Body of pancreas (tissue), 4 donors: ENCODE data around the gene SLC26A5. TPM values are rescaled to one million over a fixed set of nuclear protein-coding genes. Genes with fewer than 3 reads are reported as not detected.

Experiments
- ATAC-seq: fragments of 150-250 bp; one replicate; pipeline ENCODE4 v1.9.1; 2016
- DNase-seq, 4 donors: peaks; one replicate each; pipeline ENCODE4 v3.0.0-alpha.2; 2019
- H3K27ac ChIP-seq, 4 donors: fragments of 200-600 bp; sonication (generic); 1 replicate in 3 of 4; 2 replicates in 1 of 4; pipeline versions ENCODE4 v1.5.1 to v1.6.1; 2016 to 2019; ENCODE audit warnings: mild to moderate bottlenecking in 1 of 4, mixed read lengths in 1 of 4, moderate library complexity in 1 of 4
- H3K27me3 ChIP-seq, 2 donors: fragments of 200-600 bp; sonication (generic); one replicate each; pipeline ENCODE4 v1.6.0; 2016; ENCODE audit warnings: mild to moderate bottlenecking in 1 of 2
- H3K36me3 ChIP-seq, 2 donors: fragments of 200-600 bp; sonication (generic); replicated peaks in 1 of 2; 2 replicates each; pipeline ENCODE4 v1.5.1; 2016; ENCODE audit warnings: low read depth in 2 of 2; ENCODE audit not compliant: insufficient read depth in 1 of 2
- H3K4me1 ChIP-seq: fragments of 200-600 bp; sonication (generic); one replicate; pipeline ENCODE4 v1.6.0; 2016
- H3K4me3 ChIP-seq, 2 donors: fragments of 200-600 bp; sonication (generic); 1 replicate in 1 of 2; 2 replicates in 1 of 2; pipeline ENCODE4 v1.5.1; 2016 to 2019
- H3K9me3 ChIP-seq, 3 donors: fragments of 200-600 bp; sonication (generic); 1 replicate in 2 of 3; 2 replicates in 1 of 3; pipeline ENCODE4 v1.5.1; 2016
- POLR2A ChIP-seq, 3 donors: fragments of 450-650 bp; IDR thresholded peaks; one replicate each; pipeline ENCODE4 v1.6.1; 2016; ENCODE audit warnings: antibody characterized with exemption in 3 of 3, mild to moderate bottlenecking in 2 of 3
- WGBS, 2 donors: methylation state at CpG; one replicate each; pipeline ENCODE4 v1.1.5; 2017; 5-methylcytosine and 5-hydroxymethylcytosine counted together
- intact Hi-C: fragments of 100-400 bp; cut with DNase I; formaldehyde crosslinking; loops from one replicate; pipeline ENCODE4 v1.15.1; 2023
- total RNA-seq, 2 donors: library from RNA; depleted of rRNA; stranded (reverse); fragments of >200 nt; gene quantifications; one replicate each; pipeline ENCODE4 v1.1.0, GENCODE V29; 2016
- TF ChIP-seq, protein P1 (sequence below), 7 experiments: fragments of 450-650 bp in 4 of 7; fragments of 200-600 bp in 3 of 7; sonication (generic) in 3 of 7; IDR thresholded peaks; one replicate each; pipeline ENCODE4 v1.5.1; 2016 to 2019; ENCODE audit warnings: antibody characterized with exemption in 7 of 7

The SLC26A5 gene
- total RNA-seq, 2 donors from 2014 or later: not detected

DNA sequence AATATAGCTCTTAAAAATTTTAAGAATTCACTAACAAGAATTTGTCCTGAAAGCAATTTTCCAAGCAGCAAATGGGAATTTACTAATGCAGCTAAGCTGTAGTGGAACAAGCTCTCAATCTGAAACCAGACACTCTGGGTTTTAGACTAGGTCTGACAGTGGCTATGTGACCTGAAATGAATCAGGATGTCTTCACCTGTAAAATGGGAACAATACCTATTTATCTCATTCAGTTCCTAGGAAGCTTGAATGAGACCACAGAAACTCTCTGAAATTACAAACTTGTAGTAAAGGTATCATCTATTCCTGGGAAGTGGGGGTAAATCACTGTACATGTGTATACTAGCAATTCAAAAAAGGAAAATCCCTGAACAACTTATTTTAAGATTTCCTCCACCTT lies 102.7 kb downstream of the SLC26A5 start:
- Histone ChIP-seq H3K4me3 (no peak overlapping the region), H3K27me3 (no peaks in the 10 kb centered on the region), H3K27ac (no peak overlapping the region), H3K4me1 (peaks cover 21% of the 10 kb centered on the region), H3K36me3 (peaks cover 0 to 3% of the 10 kb centered on the region in 2 donors), H3K9me3 (no peaks in the 10 kb centered on the region)
- ATAC-seq (no peak), DNase-seq (no peak)
- intact Hi-C loops: no loop called here
- TF ChIP-seq POLR2A (IDR thresholded peaks at IDR 0.05): no peak
- TF ChIP-seq, protein P1, sequence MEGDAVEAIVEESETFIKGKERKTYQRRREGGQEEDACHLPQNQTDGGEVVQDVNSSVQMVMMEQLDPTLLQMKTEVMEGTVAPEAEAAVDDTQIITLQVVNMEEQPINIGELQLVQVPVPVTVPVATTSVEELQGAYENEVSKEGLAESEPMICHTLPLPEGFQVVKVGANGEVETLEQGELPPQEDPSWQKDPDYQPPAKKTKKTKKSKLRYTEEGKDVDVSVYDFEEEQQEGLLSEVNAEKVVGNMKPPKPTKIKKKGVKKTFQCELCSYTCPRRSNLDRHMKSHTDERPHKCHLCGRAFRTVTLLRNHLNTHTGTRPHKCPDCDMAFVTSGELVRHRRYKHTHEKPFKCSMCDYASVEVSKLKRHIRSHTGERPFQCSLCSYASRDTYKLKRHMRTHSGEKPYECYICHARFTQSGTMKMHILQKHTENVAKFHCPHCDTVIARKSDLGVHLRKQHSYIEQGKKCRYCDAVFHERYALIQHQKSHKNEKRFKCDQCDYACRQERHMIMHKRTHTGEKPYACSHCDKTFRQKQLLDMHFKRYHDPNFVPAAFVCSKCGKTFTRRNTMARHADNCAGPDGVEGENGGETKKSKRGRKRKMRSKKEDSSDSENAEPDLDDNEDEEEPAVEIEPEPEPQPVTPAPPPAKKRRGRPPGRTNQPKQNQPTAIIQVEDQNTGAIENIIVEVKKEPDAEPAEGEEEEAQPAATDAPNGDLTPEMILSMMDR (IDR thresholded peaks at IDR 0.05): no peak

DNA sequence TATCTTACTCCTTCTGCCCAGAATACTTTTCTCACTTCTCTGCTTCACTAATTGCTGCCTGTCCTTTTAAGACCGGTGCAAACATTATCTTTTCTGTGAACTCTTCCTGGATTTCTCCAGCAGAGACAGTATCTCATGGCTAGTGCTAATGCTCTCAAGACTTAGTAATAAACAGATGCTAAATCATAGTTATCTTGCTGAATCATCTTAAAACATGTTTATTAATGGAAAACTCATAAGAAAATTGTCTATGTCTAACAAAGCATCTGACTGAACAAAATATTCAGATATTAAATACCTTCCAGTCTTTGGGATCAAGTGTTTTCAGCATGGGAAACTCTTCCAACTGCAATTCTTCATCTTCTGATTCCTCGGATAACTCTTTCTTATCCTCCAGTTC lies 104.5 kb downstream of the SLC26A5 start:
- Histone ChIP-seq H3K4me3 (no peak overlapping the region), H3K36me3 (peaks cover 0 to 3% of the 10 kb centered on the region in 2 donors), H3K27me3 (no peaks in the 10 kb centered on the region), H3K4me1 (peaks cover 15% of the 10 kb centered on the region), H3K27ac (no peak overlapping the region), H3K9me3 (no peaks in the 10 kb centered on the region)
- TF ChIP-seq POLR2A (IDR thresholded peaks at IDR 0.05): no peak
- TF ChIP-seq, protein P1 (IDR thresholded peaks at IDR 0.05): no peak
- DNase-seq (no peak), ATAC-seq (no peak)
- 83 to 85% methylated on average over 2 of the region's 2 CpGs for WGBS, 2 donors
- intact Hi-C loops: no loop called here

DNA sequence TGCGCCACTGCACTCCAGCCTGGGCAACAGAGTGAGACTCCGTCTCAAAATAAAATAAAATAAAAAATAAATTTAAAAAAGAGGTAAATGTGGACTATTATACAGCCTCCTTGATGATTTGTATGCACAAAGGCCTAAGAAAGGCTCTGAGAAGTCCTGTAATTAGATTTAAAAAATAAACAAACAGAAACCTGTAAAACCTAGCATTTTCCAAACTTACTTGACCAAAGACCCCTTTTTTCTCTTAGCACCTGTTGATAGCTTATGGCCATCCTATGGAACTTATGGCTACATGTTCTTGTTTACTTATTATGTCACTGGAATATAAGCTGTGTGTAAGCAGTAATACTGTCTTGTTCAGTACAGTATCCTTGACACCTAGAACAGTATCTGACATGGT lies 107.1 kb downstream of the SLC26A5 start:
- Histone ChIP-seq H3K4me3 (no peak overlapping the region), H3K27me3 (no peaks in the 10 kb centered on the region), H3K36me3 (peaks cover 0 to 5% of the 10 kb centered on the region in 2 donors), H3K4me1 (peaks cover 15% of the 10 kb centered on the region), H3K9me3 (no peaks in the 10 kb centered on the region), H3K27ac (no peak overlapping the region)
- WGBS, 2 donors: 98 to 100% methylated on average over 2 of the region's 2 CpGs
- ATAC-seq (no peak), DNase-seq (no peak)
- intact Hi-C loops: no loop called here
- TF ChIP-seq POLR2A (IDR thresholded peaks at IDR 0.05): no peak
- TF ChIP-seq, protein P1 (IDR thresholded peaks at IDR 0.05): no peak

DNA sequence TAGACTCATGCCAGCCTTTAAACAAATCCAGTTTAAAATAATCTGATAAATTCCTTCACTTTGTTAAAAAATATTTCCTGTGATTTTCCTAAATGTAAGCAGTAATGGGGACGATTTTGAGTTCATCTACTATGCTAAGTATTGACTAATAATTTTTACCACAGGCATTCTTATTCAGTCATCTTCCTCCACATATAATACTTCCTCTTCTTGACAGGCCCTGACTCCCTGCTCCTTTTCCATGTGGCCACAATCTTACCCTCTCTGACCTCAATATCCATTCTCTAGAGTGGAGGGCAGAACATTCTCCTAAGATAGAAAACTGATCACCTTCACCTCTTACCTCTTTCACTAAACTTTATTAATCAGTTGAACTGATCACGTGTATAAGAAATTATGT lies 109.2 kb downstream of the SLC26A5 start:
- Histone ChIP-seq H3K27me3 (no peaks in the 10 kb centered on the region), H3K4me3 (no peak overlapping the region), H3K27ac (no peak overlapping the region), H3K9me3 (no peaks in the 10 kb centered on the region), H3K36me3 (peaks cover 0 to 5% of the 10 kb centered on the region in 2 donors), H3K4me1 (no peaks in the 10 kb centered on the region)
- ATAC-seq: no peak
- intact Hi-C loops: no loop called here
- no peak for DNase-seq
- 78 to 88% methylated on average over 2 of the region's 2 CpGs for WGBS, 2 donors
- no peak for TF ChIP-seq POLR2A (IDR thresholded peaks at IDR 0.05)
- TF ChIP-seq, protein P1 (IDR thresholded peaks at IDR 0.05): no peak

DNA sequence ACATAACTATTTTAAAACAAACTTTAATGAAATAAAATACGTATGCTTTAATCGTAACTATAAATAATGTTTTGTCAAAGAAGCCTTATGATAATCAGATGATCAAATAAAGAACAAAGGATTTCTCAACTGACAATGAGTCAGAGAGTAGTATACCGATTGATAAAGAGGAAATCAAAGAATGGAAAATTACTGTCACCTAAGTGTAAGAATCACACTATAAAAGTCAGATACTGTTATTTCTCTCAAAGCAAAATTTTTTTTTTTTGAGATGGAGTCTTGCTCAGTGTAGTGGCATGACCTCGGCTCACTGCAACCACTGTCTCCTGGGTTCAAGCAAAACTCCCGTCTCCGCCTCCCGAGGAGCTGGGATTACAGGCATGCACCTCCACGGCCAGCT lies 120.3 kb downstream of the SLC26A5 start:
- no peaks in the 10 kb centered on the region for H3K9me3 ChIP-seq
- H3K36me3 ChIP-seq: peaks cover 0 to 29% of the 10 kb centered on the region in 2 donors
- no peaks in the 10 kb centered on the region for H3K27me3 ChIP-seq
- no peak for DNase-seq
- no peak for ATAC-seq
- H3K4me1 ChIP-seq: no peaks in the 10 kb centered on the region
- TF ChIP-seq POLR2A (IDR thresholded peaks at IDR 0.05): no peak
- TF ChIP-seq, protein P1 (IDR thresholded peaks at IDR 0.05): no peak
- WGBS, 2 donors: 89 to 91% methylated on average over 8 of the region's 8 CpGs
- H3K4me3 ChIP-seq: no peak overlapping the region
- intact Hi-C loops: no loop called here
- no peak overlapping the region for H3K27ac ChIP-seq
